Stomach (tissue), 9 donors: Measurements from ENCODE around the gene MADCAM1. TPM values are rescaled to one million over a fixed set of nuclear protein-coding genes. Genes with fewer than 3 reads are reported as not detected.

ENCODE experiments used
- DNase-seq, 2 donors: peaks; one replicate each; pipeline versions ENCODE4 v3.0.0 to v3.0.0-alpha.2; 2013 to 2019
- H3K27ac ChIP-seq, 5 donors: fragments of 200-600 bp in 4 of 5; sonication (generic) in 4 of 5; one replicate each; pipeline ENCODE4 v1.5.1; 2013 to 2019; ENCODE audit warnings: mild to moderate bottlenecking in 1 of 5, moderate library complexity in 1 of 5
- H3K27me3 ChIP-seq, 3 donors: fragments of 200-600 bp; sonication (generic); one replicate each; pipeline ENCODE4 v1.5.1; 2017 to 2019; ENCODE audit warnings: mixed run types in 1 of 3
- H3K36me3 ChIP-seq, 4 donors: fragments of 200-600 bp; sonication (generic); 1 replicate in 3 of 4; 2 replicates in 1 of 4; pipeline ENCODE4 v1.5.1; 2016 to 2019
- H3K4me1 ChIP-seq, 4 donors: fragments of 200-600 bp; sonication (generic); one replicate each; pipeline ENCODE4 v1.5.1; 2016 to 2019
- H3K4me3 ChIP-seq, 4 donors: fragments of 200-600 bp; sonication (generic) in 3 of 4; one replicate each; pipeline ENCODE4 v1.5.1; 2016 to 2019; ENCODE audit warnings: mild to moderate bottlenecking in 1 of 4
- H3K9me3 ChIP-seq, 4 donors: fragments of 200-600 bp; sonication (generic); one replicate each; pipeline ENCODE4 v1.5.1; 2016 to 2019
- EP300 ChIP-seq: sonication (generic); formaldehyde crosslinking; IDR thresholded peaks from one replicate; pipeline ENCODE4 v1.6.1; 2017; ENCODE audit warnings: antibody characterized with exemption
- POLR2A ChIP-seq, 4 donors: fragments of 450-650 bp; IDR thresholded peaks; one replicate each; pipeline ENCODE4 v1.6.1; 2016; ENCODE audit warnings: antibody characterized with exemption in 4 of 4, control low read depth in 2 of 4, mild to moderate bottlenecking in 1 of 4, moderate library complexity in 1 of 4
- POLR2AphosphoS5 ChIP-seq, 3 donors: sonication (generic); formaldehyde crosslinking; IDR thresholded peaks; one replicate each; pipeline ENCODE4 v1.6.1; 2016; ENCODE audit warnings: antibody characterized with exemption in 3 of 3
- WGBS, 5 donors: extraction: QIAGEN DNeasy Blood & Tissue Kit in 3 of 5; methylation state at CpG; one replicate each; pipeline versions ENCODE4 v1.1.5 to v1.1.7; 2013 to 2018; 5-methylcytosine and 5-hydroxymethylcytosine counted together
- intact Hi-C: fragments of 100-400 bp; cut with DNase I; formaldehyde crosslinking; loops from one replicate; pipeline ENCODE4 v1.15.1; 2023; ENCODE audit warnings: low total_unique reads
- polyA plus RNA-seq, 3 donors: library from polyadenylated mRNA; stranded (reverse); fragments of 200-250 nt; gene quantifications; one replicate each; pipeline ENCODE4 v1.2.3, GENCODE V29; 2013
- total RNA-seq, 5 donors: library from RNA; depleted of rRNA; stranded (reverse); fragments of >200 nt; gene quantifications; one replicate each; pipeline versions ENCODE4 v1.1.0 to v1.2.3, GENCODE V29; 2014 to 2016
- TF ChIP-seq, protein P1 (sequence below), 7 experiments: fragments of 450-650 bp in 4 of 7; fragments of 200-600 bp in 3 of 7; sonication (generic) in 3 of 7; IDR thresholded peaks; one replicate each; pipeline ENCODE4 v1.5.1; 2016 to 2019; ENCODE audit warnings: antibody characterized with exemption in 7 of 7, control low read depth in 2 of 7, mild to moderate bottlenecking in 1 of 7
- donor health status: healthy with polysubstance abuse.
- donor health status: Bipolar disorder and iron deficiency.
- donor health status: healthy.

Gene MADCAM1
- total and polyA plus RNA-seq, 8 donors = 0.45 to 11.9 (median 2.3) TPM; not detected in 1

DNA sequence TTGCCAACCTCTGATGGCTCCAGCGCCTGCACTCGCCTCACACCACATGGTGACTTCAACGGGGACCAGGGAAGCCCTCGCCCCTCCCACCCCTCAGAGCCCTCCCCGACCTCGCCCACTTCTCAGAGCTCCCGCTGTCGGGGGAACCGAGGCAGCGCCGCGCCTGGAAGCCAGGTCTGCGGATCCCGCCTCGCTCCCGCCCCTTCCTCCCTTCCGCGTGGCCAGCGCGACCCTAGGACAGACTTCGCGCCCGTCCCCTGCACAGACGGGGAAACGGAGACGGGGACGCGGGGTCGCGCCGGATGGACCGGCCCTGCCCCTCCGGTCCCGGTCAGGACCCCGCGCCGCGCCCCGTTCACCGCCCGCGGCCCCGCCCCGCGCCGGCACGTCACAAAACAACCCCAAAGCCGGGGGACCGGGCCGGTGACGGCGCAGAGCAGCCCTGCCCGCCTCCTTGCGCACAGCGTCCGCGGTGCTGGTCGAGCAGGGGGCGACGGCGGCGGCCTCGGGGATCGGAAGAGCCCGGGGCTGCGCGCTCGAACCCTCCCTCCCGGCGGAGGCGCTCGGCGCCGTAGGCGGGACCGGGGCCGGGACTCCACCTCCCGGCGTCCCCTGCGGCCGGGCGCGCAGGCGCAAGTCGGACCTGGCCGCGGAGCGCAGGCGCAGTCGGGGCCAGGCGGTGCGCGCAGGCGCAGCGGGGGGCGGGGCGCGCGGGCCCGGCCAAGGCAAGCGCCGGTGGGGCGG lies 34.9 kb downstream of the MADCAM1 start:
- WGBS, 5 donors = 0 to 2% (median 0%) methylated on average over 5 to 103 of the region's 103 CpGs
- Histone ChIP-seq H3K4me3 (peak overlapping the region; percentile 97 to 100 (median 99)), H3K27ac (peak overlapping the region; percentile 92 to 99 (median 96)), H3K36me3 (peaks cover 6 to 15% (median 10%) of the 10 kb centered on the region in 4 donors), H3K4me1 (peaks cover 27 to 50% (median 41%) of the 10 kb centered on the region in 4 donors), H3K9me3 (no peaks in the 10 kb centered on the region), H3K27me3 (peaks cover 0 to 17% (median 4%) of the 10 kb centered on the region in 3 donors)
- intact Hi-C loops = no loop called here
- TF ChIP-seq POLR2AphosphoS5 (IDR thresholded peaks at IDR 0.05) = peak in 2 of 3 donors; percentile 28 to 30
- TF ChIP-seq, protein P1, sequence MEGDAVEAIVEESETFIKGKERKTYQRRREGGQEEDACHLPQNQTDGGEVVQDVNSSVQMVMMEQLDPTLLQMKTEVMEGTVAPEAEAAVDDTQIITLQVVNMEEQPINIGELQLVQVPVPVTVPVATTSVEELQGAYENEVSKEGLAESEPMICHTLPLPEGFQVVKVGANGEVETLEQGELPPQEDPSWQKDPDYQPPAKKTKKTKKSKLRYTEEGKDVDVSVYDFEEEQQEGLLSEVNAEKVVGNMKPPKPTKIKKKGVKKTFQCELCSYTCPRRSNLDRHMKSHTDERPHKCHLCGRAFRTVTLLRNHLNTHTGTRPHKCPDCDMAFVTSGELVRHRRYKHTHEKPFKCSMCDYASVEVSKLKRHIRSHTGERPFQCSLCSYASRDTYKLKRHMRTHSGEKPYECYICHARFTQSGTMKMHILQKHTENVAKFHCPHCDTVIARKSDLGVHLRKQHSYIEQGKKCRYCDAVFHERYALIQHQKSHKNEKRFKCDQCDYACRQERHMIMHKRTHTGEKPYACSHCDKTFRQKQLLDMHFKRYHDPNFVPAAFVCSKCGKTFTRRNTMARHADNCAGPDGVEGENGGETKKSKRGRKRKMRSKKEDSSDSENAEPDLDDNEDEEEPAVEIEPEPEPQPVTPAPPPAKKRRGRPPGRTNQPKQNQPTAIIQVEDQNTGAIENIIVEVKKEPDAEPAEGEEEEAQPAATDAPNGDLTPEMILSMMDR (IDR thresholded peaks at IDR 0.05) = no peak
- TF ChIP-seq POLR2A (IDR thresholded peaks at IDR 0.05) = no peak
- no peak for TF ChIP-seq EP300
- peak; percentile 88 to 96 for DNase-seq

DNA sequence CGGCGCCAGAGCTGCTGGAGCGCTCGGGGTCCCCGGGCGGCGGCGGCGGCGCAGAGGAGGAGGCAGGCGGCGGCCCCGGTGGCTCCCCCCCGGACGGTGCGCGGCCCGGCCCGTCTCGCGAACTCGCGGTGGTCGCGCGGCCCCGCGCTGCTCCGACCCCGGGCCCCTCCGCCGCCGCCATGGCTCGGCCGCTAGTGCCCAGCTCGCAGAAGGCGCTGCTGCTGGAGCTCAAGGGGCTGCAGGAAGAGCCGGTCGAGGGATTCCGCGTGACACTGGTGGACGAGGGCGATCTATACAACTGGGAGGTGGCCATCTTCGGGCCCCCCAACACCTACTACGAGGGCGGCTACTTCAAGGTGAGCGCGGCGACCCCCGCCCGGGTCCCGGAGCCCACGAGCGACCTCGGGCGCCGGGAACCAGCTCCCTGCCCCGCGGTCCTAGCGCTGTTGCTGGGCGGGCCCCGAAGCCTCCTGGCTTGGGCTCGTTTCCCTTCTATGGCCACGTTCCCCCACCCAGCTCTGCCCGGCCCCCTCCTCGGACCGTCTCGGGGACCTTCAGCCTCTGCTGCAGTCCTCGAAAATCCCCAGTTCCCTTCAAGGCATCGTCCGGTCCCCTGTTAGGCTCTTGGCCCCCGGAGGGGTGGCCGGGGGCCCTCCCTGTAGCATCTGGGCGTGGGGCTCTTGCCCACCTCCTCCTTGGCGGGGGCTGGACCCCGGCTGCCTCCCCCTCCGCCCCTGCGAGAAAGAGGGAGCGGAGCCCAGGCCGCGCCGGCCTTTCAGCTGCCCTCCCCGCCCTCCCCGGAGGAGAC lies 35.7 kb downstream of the MADCAM1 start, which contains the start of gene CDC34:
Gene CDC34 (plus strand): TSS at position 8 of the 808 bp plus-strand sequence. CDS start 172 bp downstream, at position 180.
- peaks cover 13 to 22% (median 18%) of the 10 kb centered on the region in 4 donors for H3K36me3 ChIP-seq
- peaks cover 0 to 10% (median 4%) of the 10 kb centered on the region in 3 donors for H3K27me3 ChIP-seq
- 0 to 2% (median 0%) methylated on average over 22 to 84 of the region's 84 CpGs for WGBS, 5 donors
- H3K4me1 ChIP-seq = peaks cover 27 to 52% (median 41%) of the 10 kb centered on the region in 4 donors
- H3K27ac ChIP-seq = peak within 1 kb of the TSS; percentile 92 to 99 (median 96)
- intact Hi-C loops = no loop called here
- TF ChIP-seq POLR2AphosphoS5 (IDR thresholded peaks at IDR 0.05) (peak in 1 of 3 donors; percentile 39), POLR2A (IDR thresholded peaks at IDR 0.05) (no peak)
- no peaks in the 10 kb centered on the region for H3K9me3 ChIP-seq
- peak in 1 of 2 donors; percentile 61 for DNase-seq
- H3K4me3 ChIP-seq = peak within 1 kb of the TSS; percentile 97 to 100 (median 99)

DNA sequence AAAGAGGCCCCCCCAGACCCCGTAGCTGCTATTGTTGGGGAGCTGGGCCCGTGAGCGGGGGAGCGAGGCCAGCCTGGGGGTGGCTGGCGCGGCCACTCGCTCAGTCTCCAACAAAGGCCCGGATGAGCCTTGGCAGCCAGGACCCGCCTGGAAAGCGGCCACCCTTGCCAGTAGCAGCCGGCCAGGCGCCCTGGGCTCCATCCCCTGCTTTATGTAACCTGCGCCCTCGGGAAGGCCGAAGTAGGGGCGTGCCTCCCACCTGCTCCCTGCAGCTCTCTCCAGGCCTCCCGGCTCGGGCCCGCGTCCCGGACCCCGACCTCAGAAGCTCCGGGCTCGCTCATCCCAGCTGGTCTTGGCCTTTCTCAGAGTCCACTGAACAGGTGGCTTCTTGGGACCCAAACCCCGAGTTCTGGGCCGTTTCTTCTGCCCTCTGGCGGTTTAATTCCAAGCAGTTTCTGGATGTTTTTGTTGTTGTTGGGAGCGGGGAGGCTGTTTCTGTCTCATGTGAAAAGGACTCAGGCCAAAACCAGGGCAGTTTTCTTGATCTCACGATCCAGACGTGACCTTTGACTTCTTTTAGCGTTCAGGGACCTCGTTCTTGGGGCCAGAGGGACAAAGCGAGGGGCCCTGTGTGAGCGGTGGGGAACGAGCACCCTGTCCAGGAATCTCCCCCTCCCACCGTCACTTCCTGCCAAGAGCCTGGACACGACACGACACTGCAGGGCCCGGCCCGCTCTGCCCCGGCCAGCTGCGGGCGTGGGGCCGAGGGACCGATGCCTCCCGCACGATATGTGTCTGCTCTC lies 36.5 kb downstream of the MADCAM1 start:
- H3K4me1 ChIP-seq = peaks cover 27 to 52% (median 41%) of the 10 kb centered on the region in 4 donors
- peaks cover 0 to 6% (median 0%) of the 10 kb centered on the region in 3 donors for H3K27me3 ChIP-seq
- H3K36me3 ChIP-seq = peaks cover 15 to 29% (median 24%) of the 10 kb centered on the region in 4 donors
- 0% methylated on average over 28 to 47 of the region's 47 CpGs for WGBS, 5 donors
- H3K27ac ChIP-seq = peak overlapping the region; percentile 89 to 99 (median 96)
- H3K9me3 ChIP-seq = no peaks in the 10 kb centered on the region
- TF ChIP-seq, protein P1 (IDR thresholded peaks at IDR 0.05) = peak in 3 of 7 experiments; percentile 27 to 43 (median 34)
- no peak for TF ChIP-seq POLR2AphosphoS5 (IDR thresholded peaks at IDR 0.05)
- intact Hi-C loops = no loop called here
- DNase-seq = peak; percentile 84 to 85
- H3K4me3 ChIP-seq = peak overlapping the region; percentile 97 to 100 (median 99)

DNA sequence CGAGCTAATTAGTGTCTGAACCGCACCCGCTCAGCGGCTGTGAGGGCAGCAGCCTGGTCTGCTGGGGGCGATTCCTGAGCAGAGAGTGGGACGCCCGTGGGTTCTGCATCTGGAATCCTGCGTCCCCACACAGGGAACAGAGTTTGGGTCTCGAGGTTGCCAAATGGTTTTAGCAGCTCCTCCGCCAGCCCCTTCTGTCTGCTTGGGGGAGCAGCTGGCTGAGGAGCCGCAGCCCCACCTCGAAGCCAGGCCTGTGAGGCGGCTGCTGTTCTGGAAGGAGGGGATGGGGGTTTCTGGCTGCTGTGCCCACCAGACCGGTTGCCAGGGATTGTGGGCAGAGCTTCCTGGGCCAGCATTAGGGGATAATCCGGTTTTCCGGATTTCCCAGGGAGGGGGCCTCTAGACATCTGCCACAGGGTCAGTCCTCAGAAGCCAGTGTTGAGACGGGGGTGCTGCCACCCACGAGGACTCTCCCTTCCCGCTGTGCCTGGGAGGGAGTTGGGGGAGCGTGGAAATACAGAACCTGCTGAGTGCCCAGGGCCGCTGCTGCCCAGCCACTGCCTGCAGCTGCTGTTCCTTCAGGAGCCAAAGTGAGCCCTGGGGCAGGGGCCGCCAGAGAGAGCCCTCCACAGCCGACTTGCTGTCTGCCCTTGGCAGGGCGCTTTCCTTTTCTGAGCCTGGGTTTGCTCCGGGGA lies 37.2 kb downstream of the MADCAM1 start:
- peaks cover 27 to 52% (median 41%) of the 10 kb centered on the region in 4 donors for H3K4me1 ChIP-seq
- peak overlapping the region; percentile 97 to 100 (median 99) for H3K4me3 ChIP-seq
- H3K9me3 ChIP-seq = no peaks in the 10 kb centered on the region

More for the DNA sequence above, 37.2 kb downstream of the MADCAM1 start:
- intact Hi-C loops = no loop called here
- no peak for TF ChIP-seq POLR2A (IDR thresholded peaks at IDR 0.05)
- TF ChIP-seq EP300 = no peak
- TF ChIP-seq, protein P1 (IDR thresholded peaks at IDR 0.05) = no peak
- TF ChIP-seq POLR2AphosphoS5 (IDR thresholded peaks at IDR 0.05) = no peak
- H3K27ac ChIP-seq = peak overlapping the region; percentile 89 to 99 (median 96)
- WGBS, 5 donors = 31 to 47% (median 36%) methylated on average over 6 to 25 of the region's 25 CpGs
- DNase-seq = no peak
- peaks cover 0 to 3% (median 0%) of the 10 kb centered on the region in 3 donors for H3K27me3 ChIP-seq
- peaks cover 22 to 36% (median 31%) of the 10 kb centered on the region in 4 donors for H3K36me3 ChIP-seq
